IMR-90 (cell line): Measurements from ENCODE around the gene KRTAP4-16. TPM values are rescaled to one million over a fixed set of nuclear protein-coding genes. Genes with fewer than 3 reads are reported as not detected.
A peak's percentile ranks its signal among the peaks of the same experiment; 100 is the strongest.
"Not testable (repeated sequence)": the region's sequence is repeated elsewhere in the genome, so short reads cannot be mapped to it uniquely, and the experiment has no call there.

Experiments
- ATAC-seq: fragments of 200-7000 bp; cut with Tn5 transposase; 2 replicates; pipeline ENCODE4 v1.9.1; 2020; ENCODE audit warnings: low read depth, mild to moderate bottlenecking, moderate library complexity
- BruUV-seq: library from RNA; stranded (reverse); fragments of 400-500 nt; replicated peaks from 2 replicates; lab custom pipeline; 2021; lab: Mats Ljungman, UMichigan
- CTCF ChIA-PET: fragments of 300-600 bp; formaldehyde crosslinking; extraction: SDS; loops from one replicate; lab custom pipeline; 2021; ENCODE audit warnings: antibody characterized with exemption; lab: Yijun Ruan, JAX
- POLR2A ChIA-PET: fragments of 300-600 bp; sonication (Branson Sonifier 250); formaldehyde crosslinking; loops from one replicate; lab custom pipeline; 2022; ENCODE audit warnings: antibody characterized with exemption; ENCODE audit not compliant: unreplicated experiment; lab: Charles Lee
- DNase-seq: peaks from one replicate; pipeline ENCODE4 v3.0.0; 2013
- H2AFZ ChIP-seq: replicated peaks from 2 replicates; pipeline ENCODE3; 2013; ENCODE audit warnings: low read length, mild to moderate bottlenecking; ENCODE audit not compliant: poor library complexity
- H2AK5ac ChIP-seq: 2 replicates; pipeline ENCODE4 v1.6.1; 2013; ENCODE audit warnings: low read depth, low read length, inconsistent platforms
- H2AK9ac ChIP-seq: replicated peaks from 2 replicates; pipeline ENCODE3; 2013; ENCODE audit warnings: mild to moderate bottlenecking, low read depth, low read length, moderate library complexity; ENCODE audit not compliant: poor library complexity
- H2BK120ac ChIP-seq: 2 replicates; pipeline ENCODE4 v1.6.1; 2013; ENCODE audit warnings: low read depth, low read length, inconsistent platforms
- H2BK15ac ChIP-seq: 3 replicates; pipeline ENCODE4 v1.6.1; 2013; ENCODE audit warnings: low read depth, low read length, inconsistent platforms
- H2BK20ac ChIP-seq: 2 replicates; pipeline ENCODE4 v1.6.1; 2013; ENCODE audit warnings: low read depth, mild to moderate bottlenecking, inconsistent platforms, low read length, moderate library complexity
- H2BK5ac ChIP-seq: 2 replicates; pipeline ENCODE4 v1.6.1; 2013; ENCODE audit warnings: mild to moderate bottlenecking, low read depth, low read length, inconsistent platforms; ENCODE audit not compliant: poor library complexity, severe bottlenecking
- H3K14ac ChIP-seq: replicated peaks from 2 replicates; pipeline ENCODE4 v1.6.1; 2013; ENCODE audit warnings: low read depth, low read length, inconsistent platforms
- H3K18ac ChIP-seq: 2 replicates; pipeline ENCODE4 v1.6.1; 2013; ENCODE audit warnings: low read depth, low read length, control low read depth
- H3K23ac ChIP-seq: 2 replicates; pipeline ENCODE4 v1.6.1; 2013; ENCODE audit warnings: low read depth, low read length, inconsistent platforms
- H3K27ac ChIP-seq: 2 replicates; pipeline ENCODE4 v1.5.1; 2013; ENCODE audit warnings: mild to moderate bottlenecking, control low read depth, low read length; ENCODE audit not compliant: insufficient read depth
- H3K27me3 ChIP-seq: 2 replicates; pipeline ENCODE4 v1.6.1; 2013; ENCODE audit warnings: low read length; ENCODE audit not compliant: control insufficient read depth, insufficient read depth
- H3K36me3 ChIP-seq: 2 replicates; pipeline ENCODE4 v1.6.1; 2013; ENCODE audit warnings: low read length, mixed read lengths; ENCODE audit not compliant: control insufficient read depth, insufficient read depth
- H3K4ac ChIP-seq: 2 replicates; pipeline ENCODE4 v1.6.1; 2013; ENCODE audit warnings: low read depth, low read length, inconsistent platforms
- H3K4me1 ChIP-seq: 2 replicates; pipeline ENCODE4 v1.6.1; 2013; ENCODE audit warnings: low read length, mixed read lengths; ENCODE audit not compliant: control insufficient read depth, insufficient read depth
- H3K4me2 ChIP-seq: 2 replicates; pipeline ENCODE4 v1.6.1; 2013; ENCODE audit warnings: low read depth, mild to moderate bottlenecking, control low read depth, low read length, moderate library complexity
- H3K4me3 ChIP-seq: 2 replicates; pipeline ENCODE4 v1.5.1; 2013; ENCODE audit warnings: low read depth, mild to moderate bottlenecking, control low read depth, low read length, moderate library complexity; ENCODE audit not compliant: insufficient read depth
- H3K56ac ChIP-seq: 2 replicates; pipeline ENCODE4 v1.6.1; 2013; ENCODE audit warnings: low read length, inconsistent platforms; ENCODE audit not compliant: insufficient read depth; ENCODE audit errors: extremely low read depth
- H3K79me1 ChIP-seq, 2 experiments: 2 replicates each; pipeline ENCODE4 v1.6.1; 2013; ENCODE audit warnings: low read length in 2 of 2, inconsistent platforms in 1 of 2, low read depth in 1 of 2
- H3K9ac ChIP-seq: 2 replicates; pipeline ENCODE4 v1.6.1; 2013; ENCODE audit warnings: low read depth, low read length, control low read depth
- H3K9me1 ChIP-seq: 2 replicates; pipeline ENCODE4 v1.6.1; 2013; ENCODE audit warnings: low read length, inconsistent platforms; ENCODE audit not compliant: insufficient read depth
- H3K9me3 ChIP-seq: 2 replicates; pipeline ENCODE4 v1.6.1; 2013; ENCODE audit warnings: low read length; ENCODE audit not compliant: control insufficient read depth, insufficient read depth
- H4K20me1 ChIP-seq: 2 replicates; pipeline ENCODE4 v1.6.1; 2013; ENCODE audit warnings: low read length, inconsistent platforms; ENCODE audit not compliant: insufficient read depth
- H4K5ac ChIP-seq: 2 replicates; pipeline ENCODE4 v1.6.1; 2013; ENCODE audit warnings: mild to moderate bottlenecking, low read depth, low read length, control low read depth
- H4K8ac ChIP-seq, 2 experiments: 2 replicates each; pipeline ENCODE4 v1.6.1; 2013; ENCODE audit warnings: low read depth in 2 of 2, low read length in 2 of 2, control low read depth in 1 of 2, inconsistent platforms in 1 of 2
- H4K91ac ChIP-seq: 2 replicates; pipeline ENCODE4 v1.6.1; 2013; ENCODE audit warnings: low read depth, low read length, inconsistent platforms; ENCODE audit not compliant: insufficient read depth
- BHLHE40 ChIP-seq: fragments of 150-350 bp; IDR thresholded peaks from 2 replicates; pipeline ENCODE4 v1.6.1; 2016; ENCODE audit warnings: mild to moderate bottlenecking, low read depth, low read length
- MAFK ChIP-seq: IDR thresholded peaks from 2 replicates; pipeline ENCODE4 v1.6.1; 2012; ENCODE audit warnings: low read depth, low read length, improper control_type of control experiment
- MXI1 ChIP-seq: IDR thresholded peaks from 2 replicates; pipeline ENCODE4 v1.6.1; 2012; ENCODE audit warnings: low read depth, mild to moderate bottlenecking, low read length, moderate library complexity, borderline replicate concordance
- WGBS, 2 experiments: methylation state at CpG; one replicate each; pipeline versions ENCODE4 v1.1.5 to v1.1.7; 2013; ENCODE audit warnings: missing lambda C conversion rate in 2 of 2; ENCODE audit not compliant: insufficient read length in 1 of 2; ENCODE audit errors: extremely low coverage in 2 of 2; 5-methylcytosine and 5-hydroxymethylcytosine counted together
- dilution Hi-C: fragments of 300-500 bp; cut with HindIII; formaldehyde crosslinking; loops from one replicate; pipeline ENCODE4 v1.14.3; 2018; ENCODE audit warnings: low sequenced_read_pairs; ENCODE audit not compliant: unreplicated experiment
- in situ Hi-C: fragments of 300-500 bp; cut with MboI; formaldehyde crosslinking; loops from 3 replicates; pipeline ENCODE4 v1.14.3; 2019; ENCODE audit warnings: low sequenced_read_pairs, inconsistent platforms, mixed read lengths
- intact Hi-C: fragments of 100-400 bp; cut with micrococcal nuclease; formaldehyde crosslinking; loops from 2 replicates; pipeline ENCODE4 v1.10.0; 2022
- polyA plus RNA-seq, 3 experiments: library from polyadenylated mRNA; depleted of rRNA; stranded (reverse); fragments of >200 nt; gene quantifications; 2 replicates each; pipeline ENCODE4 v1.2.3, GENCODE V29; 2012; ENCODE audit warnings: low replicate concordance in 1 of 3
- total RNA-seq: library from RNA; depleted of rRNA; stranded (reverse); fragments of >200 nt; gene quantifications from 2 replicates; pipeline ENCODE4 v1.2.3, GENCODE V29; 2012

The KRTAP4-16 gene
- total and polyA plus RNA-seq, 2 of the 4 experiments (the other 2 are of a cell fraction): not detected

DNA sequence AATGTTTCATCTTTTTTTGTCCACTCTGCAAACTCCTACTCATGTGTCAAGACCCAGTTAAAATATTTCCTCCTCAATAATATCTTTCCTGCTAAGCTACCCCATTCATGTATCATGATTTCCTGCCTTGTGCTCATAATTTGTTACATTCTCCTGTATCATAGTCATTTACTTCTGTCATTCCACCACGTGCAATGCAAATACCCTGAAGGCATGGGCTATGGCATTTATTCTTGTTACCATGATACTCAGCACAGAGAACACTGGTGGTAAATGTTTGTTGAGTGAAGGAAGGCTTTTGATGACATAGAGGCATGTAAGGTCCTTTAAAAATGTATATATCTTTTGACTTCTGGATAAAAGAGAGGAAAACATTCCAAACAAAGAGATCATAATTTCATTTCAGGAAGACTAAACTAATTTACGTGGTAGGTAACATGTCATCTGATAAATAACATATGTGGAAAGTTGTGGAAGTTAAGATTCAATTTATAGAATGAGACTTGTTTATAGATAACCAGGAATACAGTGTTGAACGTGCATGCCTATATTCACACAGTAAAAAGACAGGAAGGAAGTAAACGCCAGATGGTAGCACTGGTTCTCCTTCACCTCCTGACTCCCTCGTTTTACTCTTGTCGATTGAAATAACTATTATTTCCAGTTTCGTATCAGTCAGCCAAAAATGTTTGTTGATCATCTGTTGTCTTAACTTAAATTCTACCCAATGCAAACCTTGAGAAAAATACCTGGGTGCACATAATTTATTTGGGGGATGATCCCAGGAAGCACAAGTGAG is 2.1 kb downstream of the KRTAP4-16 start:
- H3K9me1 ChIP-seq, H2AFZ ChIP-seq, dilution Hi-C loops, H4K91ac ChIP-seq, H2AK5ac ChIP-seq, H3K4me2 ChIP-seq, H3K79me1 ChIP-seq, H4K5ac ChIP-seq, H3K56ac ChIP-seq, POLR2A ChIA-PET, H3K9ac ChIP-seq, CTCF ChIA-PET, H2AK9ac ChIP-seq, H3K4me3 ChIP-seq, H3K23ac ChIP-seq, intact Hi-C loops, H3K27ac ChIP-seq, H3K36me3 ChIP-seq, BruUV-seq, H3K27me3 ChIP-seq, H4K20me1 ChIP-seq, H3K4me1 ChIP-seq, in situ Hi-C loops, H3K9me3 ChIP-seq: not testable (repeated sequence)
- TF ChIP-seq MAFK: peak; percentile 26; the same call in 1 of the 2 replicates
- TF ChIP-seq BHLHE40: peak; percentile 90
- peak; percentile 87 for TF ChIP-seq MXI1
- Histone ChIP-seq H3K18ac (peak overlapping the region; percentile 64; the same call in 1 of the 2 replicates), H3K4ac (peak overlapping the region; percentile 78), H2BK5ac (peak overlapping the region; percentile 43), H2BK15ac (peak overlapping the region; percentile 23; the same call in 1 of the 3 replicates), H3K14ac (peak overlapping the region; percentile 83), H2BK20ac (peak overlapping the region; percentile 64), H2BK120ac (peak overlapping the region; percentile 85), H4K8ac (peak overlapping the region; percentile 1 to 81; a peak in 3 of 4 replicates)
- ATAC-seq: peak; percentile 38
- peak; percentile 81 for DNase-seq
- no CpG with 5 or more reads among the region's 7 CpGs for WGBS, 2 experiments
